Activated CD8-positive, alpha-beta memory T cell treated with anti-CD3 and anti-CD28 coated beads, Interleukin-2, amount 50 U/mL, for 24 hours (primary cell): ENCODE measurements around the gene PANX3.
A peak's percentile ranks its signal among the peaks of the same experiment; 100 is the strongest.

Source experiments
- DNase-seq: peaks from one replicate; pipeline ENCODE4 v3.0.0-alpha.2; 2020; ENCODE audit errors: extremely low read depth

Gene PANX3

GRCh38 chr11:124618863-124619262 is 7.6 kb downstream of the PANX3 start:
- DNase-seq, result no peak

- DNase-seq, result peak; percentile 70
Measured at GRCh38 chr11:124622531-124623451, 11.6 kb downstream of the PANX3 start, which contains the start of gene TBRG1. Gene TBRG1, plus strand, starts transcription at chr11:124622864. Its CDS starts 220 bp downstream, at chr11:124623084.

GRCh38 chr11:124623861-124624525 is 12.8 kb downstream of the PANX3 start:
- DNase-seq, result no peak

- DNase-seq, result no peak
Measured at GRCh38 chr11:124625504-124626168, 14.4 kb downstream of the PANX3 start.

- no peak for DNase-seq
Measured at GRCh38 chr11:124627546-124627945, 16.3 kb downstream of the PANX3 start.

- DNase-seq, result no peak
Measured at GRCh38 chr11:124629961-124630360, 18.7 kb downstream of the PANX3 start.

GRCh38 chr11:124633355-124633754 is 22.1 kb downstream of the PANX3 start:
- DNase-seq, result no peak

- DNase-seq, result no peak
Measured at GRCh38 chr11:124635932-124636331, 24.7 kb downstream of the PANX3 start.

GRCh38 chr11:124638500-124638899 is 27.3 kb downstream of the PANX3 start:
- no peak for DNase-seq

GRCh38 chr11:124639186-124639585 is 28.0 kb downstream of the PANX3 start:
- DNase-seq, result no peak

- DNase-seq, result no peak
Measured at GRCh38 chr11:124640666-124641065, 29.4 kb downstream of the PANX3 start.

GRCh38 chr11:124642628-124643027 is 31.4 kb downstream of the PANX3 start:
- DNase-seq, result no peak

GRCh38 chr11:124643042-124643604 is 31.9 kb downstream of the PANX3 start:
- no peak for DNase-seq

- DNase-seq, result no peak
Measured at GRCh38 chr11:124643605-124644425, 32.6 kb downstream of the PANX3 start.

- DNase-seq, result no peak
Measured at GRCh38 chr11:124644426-124645280, 33.4 kb downstream of the PANX3 start.

GRCh38 chr11:124646148-124646547 is 34.9 kb downstream of the PANX3 start:
- DNase-seq, result no peak

GRCh38 chr11:124648610-124649009 is 37.4 kb downstream of the PANX3 start:
- DNase-seq, result no peak

GRCh38 chr11:124656774-124657630 is 45.8 kb downstream of the PANX3 start:
- no peak for DNase-seq

GRCh38 chr11:124657904-124658303 is 46.7 kb downstream of the PANX3 start:
- DNase-seq, result no peak
